CD4-positive, alpha-beta T cell treated with Interleukin-6 at 100 ng/mL for 8 hours (primary cell): Measurements from ENCODE around the gene TUBGCP6.
"Not testable (repeated sequence)": the region's sequence is repeated elsewhere in the genome, so short reads cannot be mapped to it uniquely, and the experiment has no call there.

Experiments
- DNase-seq: peaks from one replicate; pipeline ENCODE4 v3.0.0-alpha.2; 2020; ENCODE audit warnings: mixed read lengths, low spot score

The TUBGCP6 gene

DNA sequence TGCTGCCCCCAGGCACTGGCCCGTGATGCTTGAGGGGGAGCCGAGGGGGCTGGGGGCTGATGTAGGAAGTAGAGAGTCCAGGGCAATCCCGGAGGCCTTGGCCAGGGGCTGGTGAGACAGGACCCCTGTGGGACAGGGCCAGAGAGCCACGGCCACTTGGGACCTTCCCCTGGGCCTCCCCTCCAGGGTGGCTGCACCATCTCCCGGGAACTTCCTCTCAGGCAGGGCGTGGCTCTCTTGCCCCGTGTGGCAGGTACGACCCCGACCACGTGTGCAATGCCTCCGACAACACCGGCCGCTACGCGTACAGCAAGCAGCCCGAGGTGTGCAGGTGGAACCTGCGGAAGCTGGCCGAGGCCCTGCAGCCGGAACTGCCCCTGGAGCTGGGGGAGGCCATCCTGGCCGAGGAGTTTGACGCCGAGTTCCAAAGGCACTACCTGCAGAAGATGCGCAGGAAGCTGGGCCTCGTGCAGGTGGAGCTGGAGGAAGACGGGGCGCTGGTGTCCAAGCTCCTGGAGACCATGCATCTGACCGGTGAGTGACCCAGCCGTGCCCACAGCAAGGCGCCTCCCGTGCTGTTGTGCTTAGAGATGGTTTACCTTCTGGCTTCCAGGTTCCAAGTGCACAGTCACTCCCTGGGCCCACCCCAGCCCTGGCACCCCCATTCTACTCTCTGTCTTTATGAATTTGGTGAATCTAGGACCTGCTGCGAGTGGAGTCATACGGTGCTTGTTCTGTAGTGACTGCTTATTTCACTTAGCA, 34.3 kb downstream of the TUBGCP6 start:
- no peak for DNase-seq

DNA sequence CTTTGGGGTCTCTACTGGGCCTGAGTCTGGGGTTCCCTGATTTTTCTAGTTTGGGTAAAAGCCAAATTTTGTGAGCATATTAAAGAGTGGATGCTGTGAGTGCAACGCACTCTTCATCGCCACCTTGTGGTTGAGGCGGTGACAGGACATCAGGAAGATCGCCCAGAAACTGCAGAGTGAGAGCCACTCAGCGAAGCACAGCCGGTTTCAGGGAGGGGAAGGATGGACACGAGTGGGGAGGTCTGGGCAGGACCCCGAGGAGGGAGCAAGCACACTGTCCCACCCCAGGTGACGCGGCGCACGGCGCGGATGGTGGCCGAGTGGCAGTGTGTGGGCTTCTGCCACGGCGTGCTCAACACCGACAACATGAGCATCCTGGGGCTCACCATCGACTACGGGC, 34.9 kb downstream of the TUBGCP6 start:
- peak; percentile 59 for DNase-seq

DNA sequence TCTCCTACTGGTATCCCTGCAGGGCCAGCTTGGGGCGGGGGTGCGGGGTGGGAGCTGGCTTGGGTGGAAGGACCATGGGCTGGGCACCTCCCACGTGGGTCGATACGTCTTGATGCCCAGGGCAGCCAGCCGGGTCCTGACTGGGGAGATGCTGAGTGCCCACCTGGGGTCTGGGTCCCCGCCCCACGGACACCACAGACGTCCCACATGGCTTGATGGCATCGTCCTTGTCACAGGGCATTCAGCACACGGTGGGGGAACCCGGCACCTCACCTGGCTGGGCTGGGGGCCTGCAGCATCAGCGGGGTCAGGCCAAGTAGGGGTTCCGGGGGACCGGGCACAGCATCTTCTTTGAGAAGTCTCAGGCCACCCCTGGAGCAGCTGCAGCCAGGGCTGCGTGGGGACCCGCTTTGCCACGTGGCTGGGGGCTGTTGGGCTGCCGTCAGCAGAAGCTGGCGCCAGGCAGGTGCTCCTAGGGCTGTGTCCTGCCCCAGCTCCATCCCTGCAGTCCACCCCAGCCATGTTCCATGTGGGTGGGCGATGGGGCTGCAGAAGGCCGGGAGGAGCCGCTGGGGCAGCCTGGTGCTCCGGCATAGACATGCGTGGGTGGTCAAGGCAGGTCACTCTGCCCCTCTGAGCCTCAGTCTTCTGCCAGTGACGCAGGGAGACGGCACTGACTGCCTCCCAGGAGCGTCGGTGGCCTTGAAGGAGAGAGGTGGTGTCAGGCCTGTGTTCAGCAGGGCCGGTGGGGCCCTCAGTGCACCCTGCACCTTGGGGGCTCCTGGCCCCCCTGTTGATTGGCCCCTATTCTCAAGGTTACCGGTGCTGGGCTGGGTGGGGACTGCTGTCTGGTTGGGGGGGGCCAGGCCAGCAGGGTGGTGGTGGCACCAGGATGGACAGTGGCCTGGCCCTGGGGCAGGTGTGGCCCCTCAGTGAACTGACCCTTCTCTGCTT, 35.6 kb downstream of the TUBGCP6 start:
- no peak for DNase-seq

DNA sequence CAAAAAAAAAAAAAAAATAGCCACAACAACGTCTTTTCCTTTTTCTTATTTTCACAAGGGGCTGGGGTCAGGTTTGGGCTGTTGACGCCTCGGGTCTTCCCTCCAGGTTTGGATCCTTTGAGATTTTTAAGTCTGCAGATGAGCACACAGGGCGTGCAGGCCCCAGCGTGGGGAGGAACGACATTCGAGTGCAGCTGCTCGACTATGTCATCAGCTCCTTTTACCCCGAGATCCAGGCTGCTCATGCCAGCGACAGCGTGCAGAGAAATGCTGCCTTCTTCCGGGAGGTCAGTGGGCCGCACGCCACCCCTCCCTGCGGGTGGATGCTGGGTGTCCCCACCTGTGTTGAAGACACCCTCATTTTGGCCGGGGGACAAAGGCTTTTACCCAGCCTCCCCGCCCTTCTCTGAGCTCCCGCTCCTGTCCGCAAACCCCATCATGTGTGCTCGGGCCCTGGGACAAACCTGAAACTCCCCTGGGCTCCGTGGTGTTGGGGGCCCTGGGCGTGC, 36.3 kb downstream of the TUBGCP6 start:
- DNase-seq: no peak

DNA sequence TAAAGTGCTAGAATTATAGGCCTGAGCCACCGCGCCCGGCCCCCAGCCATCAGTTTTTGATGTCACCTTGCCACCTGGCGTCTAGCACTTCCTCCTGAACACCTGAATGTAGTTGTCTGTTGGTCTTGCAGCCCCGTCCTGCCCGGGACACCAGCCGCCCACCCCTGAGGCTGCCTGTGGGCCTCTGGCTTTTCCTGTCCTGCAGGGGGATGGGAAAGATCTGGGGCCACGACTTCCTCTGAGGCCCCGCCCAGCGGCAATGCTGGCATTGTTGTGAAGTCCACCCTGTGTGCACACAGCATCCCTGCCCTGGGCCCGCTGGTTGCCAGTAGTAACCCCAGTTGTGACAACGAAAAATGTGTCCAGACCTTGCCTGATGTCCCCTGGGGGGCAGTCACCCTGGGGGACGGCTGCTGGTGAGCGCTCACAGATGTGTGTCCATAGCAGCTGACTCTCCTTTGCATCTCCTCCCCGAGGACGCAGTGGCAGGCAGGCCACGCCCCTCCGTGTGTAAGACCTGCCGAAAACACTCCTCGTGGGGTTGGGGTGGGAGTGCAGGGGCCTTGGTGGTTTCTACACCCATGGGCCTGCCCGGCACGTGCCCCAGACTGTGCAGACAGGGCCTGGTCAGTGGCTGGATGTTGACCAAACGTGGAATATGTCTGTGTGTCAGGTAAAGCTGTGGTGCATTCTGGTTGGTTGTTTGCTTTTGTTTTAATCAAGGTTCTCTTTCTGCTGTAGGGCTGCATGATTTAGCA, 37.3 kb downstream of the TUBGCP6 start:
- no peak for DNase-seq

DNA sequence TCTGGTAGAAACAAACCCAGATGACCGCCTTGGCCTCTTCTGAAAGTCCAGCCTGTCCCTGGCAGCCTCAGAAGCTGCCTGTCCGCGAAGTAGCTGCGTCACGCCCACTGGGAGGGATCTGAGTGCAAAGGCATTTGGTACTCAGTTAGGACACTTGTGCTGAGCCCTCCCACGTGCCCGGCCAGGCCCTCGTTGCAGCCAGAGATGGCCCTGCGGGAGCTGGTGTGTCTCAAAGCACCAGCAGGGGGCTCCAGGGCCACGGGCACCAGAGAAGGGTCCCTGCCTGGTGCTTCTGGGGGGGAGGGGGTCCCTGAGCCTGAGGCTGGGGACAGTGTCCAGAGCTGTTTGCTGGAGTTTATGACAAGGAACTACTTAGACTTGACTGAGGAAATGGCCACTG, 38.2 kb downstream of the TUBGCP6 start:
- no peak for DNase-seq

DNA sequence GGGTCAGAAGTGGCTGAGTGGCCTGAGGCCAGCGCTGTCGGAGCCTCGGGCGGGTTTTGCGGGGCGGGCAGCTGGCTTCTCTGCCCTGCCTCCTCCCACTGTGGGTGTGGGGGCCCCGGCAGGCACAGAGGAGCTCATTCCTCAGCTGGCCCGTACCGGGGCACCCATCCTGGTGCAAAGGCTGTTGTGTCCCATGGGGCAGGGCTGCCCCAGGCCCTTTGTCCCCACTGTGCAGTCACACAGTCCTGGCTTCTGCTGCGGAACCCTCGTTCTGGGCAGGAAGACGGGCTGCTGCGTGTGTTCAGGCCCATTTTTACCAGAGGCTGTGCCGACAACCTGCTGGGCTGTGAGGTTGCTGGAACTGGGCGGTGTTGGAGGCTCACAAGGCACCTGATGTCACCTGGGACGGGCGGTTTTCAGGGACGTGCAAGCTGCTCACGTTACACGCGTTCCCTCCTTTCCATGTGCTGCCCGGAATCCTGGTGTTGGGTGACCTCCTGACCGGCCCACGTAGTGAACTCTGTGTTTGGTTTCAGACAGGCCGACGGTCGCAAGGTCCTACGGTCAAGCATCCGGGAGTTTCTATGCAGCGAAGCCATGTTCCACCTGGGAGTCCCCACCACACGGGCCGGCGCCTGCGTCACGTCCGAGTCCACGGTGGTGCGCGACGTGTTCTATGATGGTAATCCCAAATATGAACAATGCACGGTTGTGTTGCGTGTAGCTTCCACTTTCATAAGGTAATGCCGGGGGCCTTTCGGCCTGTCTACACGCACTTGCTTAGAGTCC, 38.8 kb downstream of the TUBGCP6 start:
- DNase-seq: no peak

DNA sequence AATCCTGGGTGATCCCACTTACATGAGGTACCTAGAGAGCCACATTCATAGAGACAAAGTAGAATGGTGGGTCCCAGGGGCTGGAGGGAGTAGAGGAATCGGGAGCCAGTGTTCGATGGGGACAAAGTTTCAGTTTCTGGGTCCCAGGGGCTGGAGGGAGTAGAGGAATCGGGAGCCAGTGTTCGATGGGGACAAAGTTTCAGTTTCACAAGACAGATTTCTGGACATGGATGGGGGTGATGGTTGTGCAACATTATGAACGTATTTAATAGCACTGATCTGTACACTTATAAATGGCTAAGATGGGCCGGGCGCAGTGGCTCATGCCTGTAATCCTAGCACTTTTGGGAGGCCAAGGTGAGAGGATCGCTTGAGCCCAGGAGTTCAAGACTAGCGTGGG, 39.8 kb downstream of the TUBGCP6 start:
- not testable (repeated sequence) for DNase-seq

DNA sequence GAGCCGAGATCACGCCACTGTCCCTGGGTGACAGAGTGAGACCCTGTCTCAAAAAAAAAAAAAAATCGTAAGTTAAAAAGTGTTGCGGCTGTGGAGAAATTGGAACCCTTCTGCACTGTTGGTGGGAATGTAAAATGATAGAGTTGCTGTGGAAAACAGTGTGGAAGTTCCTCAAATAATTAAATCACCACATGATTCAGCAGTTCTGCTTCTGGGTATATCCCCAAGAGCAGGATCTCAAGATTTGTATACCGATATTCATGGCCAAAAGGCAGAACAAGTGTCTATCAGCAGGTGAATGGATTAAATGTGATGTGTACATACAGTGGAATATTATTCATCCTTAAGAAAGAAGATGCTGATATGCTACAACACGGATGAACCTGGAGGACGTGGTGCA, 40.3 kb downstream of the TUBGCP6 start:
- DNase-seq: no peak

DNA sequence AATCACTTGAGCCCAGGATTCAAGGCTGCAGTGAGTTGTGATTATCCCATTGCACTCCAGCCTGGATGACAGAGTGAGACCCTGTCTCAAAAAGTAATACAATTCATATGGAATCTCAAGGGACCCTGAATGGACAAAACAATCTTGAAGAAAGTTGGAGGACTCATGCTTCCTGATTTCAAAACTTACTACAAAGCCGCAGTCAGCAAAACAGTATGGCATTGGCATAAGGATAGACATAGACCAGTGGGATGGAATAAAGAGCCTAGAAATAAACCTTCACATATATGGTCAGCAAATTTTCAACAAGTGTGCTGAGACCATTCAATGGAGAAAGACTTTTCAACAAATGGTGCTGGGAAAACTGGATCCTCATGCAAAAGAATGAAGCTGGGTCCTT, 41.5 kb downstream of the TUBGCP6 start:
- no peak for DNase-seq

DNA sequence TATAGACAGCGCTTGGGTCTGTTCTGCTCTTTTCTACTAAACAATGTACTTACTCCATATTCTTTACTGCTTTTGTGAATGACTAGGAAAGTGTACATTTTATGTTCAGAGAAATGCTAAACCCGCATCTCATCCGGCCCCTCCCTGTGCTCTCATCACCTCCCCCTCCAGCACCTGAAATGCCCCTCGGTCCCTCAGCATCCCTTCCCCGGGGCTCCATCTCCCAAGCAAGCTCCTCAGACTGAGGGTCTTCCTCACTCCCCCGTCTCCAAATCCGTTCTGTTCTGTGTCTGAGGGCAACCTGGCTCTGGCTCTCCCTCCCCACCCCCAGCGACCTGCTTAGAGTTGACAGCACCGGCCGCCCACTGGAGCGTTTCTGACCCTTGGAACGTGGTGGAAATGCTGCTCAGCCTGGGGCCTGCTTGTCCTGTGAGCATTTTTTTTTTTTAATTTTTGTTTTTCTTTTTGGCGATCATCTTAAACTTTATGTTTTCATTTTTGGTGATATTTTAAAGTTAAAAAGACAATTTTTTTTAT, 42.6 kb downstream of the TUBGCP6 start:
- DNase-seq: no peak

DNA sequence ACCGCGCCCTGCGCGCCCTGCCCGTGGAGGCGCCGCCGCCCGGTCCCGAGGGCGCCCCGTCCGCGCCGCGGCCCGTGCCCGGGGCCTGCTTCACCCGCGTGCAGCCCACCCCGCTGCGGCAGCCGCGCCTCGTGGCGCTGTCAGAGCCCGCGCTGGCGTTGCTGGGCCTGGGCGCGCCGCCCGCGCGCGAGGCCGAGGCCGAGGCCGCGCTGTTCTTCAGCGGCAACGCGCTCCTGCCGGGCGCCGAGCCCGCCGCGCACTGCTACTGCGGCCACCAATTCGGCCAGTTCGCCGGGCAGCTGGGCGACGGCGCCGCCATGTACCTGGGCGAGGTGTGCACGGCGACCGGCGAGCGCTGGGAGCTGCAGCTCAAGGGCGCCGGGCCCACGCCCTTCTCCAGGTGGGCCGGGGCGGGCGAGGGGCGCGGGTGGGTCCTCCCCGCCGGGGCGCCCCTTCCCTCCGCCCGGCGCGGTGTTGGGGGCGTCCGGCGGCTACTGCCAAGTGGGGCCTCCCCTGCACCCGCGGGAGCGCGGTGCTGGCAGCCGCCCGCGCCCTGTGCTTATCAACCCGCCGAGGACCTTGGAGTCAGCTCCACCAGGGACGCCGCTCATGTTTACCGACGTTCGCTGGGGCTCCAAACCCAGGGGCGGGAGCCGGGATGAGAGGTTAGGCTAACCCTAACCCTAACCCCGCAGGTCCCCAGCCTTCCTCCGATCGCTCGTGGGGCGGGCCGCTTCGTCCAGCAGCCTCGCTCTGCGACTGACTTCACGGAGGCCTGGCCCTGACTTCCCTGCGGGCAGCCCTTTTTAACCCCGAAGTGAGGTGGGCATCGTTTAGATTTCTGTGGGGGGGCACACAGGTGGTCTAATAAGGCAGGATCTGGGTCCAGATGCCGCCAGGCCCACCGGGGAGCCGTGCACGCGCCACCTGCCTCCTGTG, 43.4 kb downstream of the TUBGCP6 start:
- no peak for DNase-seq

DNA sequence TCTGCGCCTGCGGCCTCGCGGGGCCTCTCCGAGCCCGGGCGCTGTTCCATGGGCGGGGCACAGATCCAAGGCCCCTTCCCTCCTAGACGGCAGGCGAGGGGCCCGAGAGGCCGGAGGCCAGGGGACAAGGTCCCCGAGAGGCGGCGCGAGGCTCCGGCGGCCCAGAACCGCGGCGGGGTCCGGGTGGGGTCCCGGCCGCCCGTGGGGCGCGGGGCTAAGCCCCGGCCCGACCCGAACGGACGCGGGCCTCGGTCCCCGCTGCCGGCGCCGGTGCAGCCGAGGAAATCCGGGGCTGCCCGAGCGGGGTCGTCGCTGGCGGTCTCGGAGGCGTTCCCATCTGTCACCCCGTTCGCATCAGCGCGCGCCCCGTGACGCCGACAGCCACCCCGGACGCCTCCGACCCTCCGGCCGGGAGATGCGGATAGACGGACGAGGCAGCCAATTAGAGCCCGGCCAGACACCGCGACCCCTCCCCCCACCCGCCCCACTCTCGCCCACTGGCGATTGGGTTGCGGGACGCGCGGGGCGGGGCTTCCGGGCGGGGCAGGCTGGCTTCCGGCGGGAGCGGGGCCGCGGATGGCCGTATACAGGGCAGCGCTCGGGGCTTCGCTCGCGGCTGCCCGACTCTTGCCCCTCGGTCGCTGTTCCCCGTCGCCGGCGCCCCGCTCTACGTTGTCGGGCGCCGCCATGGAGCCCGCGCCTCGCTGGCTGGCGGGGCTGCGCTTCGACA, 44.2 kb downstream of the TUBGCP6 start, which contains the start of gene SELENOO:
Gene SELENOO (plus strand): TSS at position 551 of the 730 bp plus-strand sequence. CDS start 26 bp downstream, at position 577.
- DNase-seq: peak; percentile 92

DNA sequence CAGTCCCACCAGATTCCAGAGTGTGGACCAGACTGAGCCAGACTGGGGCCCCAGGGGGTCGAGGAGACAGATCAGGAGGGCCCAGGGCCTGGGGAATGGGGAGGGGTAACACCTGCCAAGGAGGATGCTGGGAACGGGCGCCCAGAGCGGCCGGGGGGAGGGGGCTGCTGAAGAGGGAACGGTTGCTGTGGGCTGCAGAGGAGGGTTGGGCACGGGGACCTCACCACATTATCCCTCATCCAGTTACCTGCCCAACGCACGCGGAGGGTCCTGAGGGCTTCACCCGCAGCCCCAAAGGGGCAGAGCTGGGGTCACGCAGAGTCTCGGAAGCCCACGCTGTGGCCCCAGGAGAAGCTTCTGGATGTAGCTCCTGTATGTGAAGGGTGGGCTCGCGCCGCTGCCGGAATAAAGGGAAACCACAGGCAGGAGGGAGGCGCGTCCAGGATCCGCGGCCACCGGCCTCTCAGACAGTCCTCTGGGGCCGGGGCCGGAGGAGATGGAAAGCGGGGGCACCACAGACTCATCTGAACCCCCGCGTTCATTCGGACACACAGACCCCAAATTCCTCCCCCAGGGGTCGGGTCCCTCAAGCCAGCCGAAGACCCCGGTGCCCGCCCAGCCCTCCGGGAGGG, 44.9 kb downstream of the TUBGCP6 start:
- no peak for DNase-seq

DNA sequence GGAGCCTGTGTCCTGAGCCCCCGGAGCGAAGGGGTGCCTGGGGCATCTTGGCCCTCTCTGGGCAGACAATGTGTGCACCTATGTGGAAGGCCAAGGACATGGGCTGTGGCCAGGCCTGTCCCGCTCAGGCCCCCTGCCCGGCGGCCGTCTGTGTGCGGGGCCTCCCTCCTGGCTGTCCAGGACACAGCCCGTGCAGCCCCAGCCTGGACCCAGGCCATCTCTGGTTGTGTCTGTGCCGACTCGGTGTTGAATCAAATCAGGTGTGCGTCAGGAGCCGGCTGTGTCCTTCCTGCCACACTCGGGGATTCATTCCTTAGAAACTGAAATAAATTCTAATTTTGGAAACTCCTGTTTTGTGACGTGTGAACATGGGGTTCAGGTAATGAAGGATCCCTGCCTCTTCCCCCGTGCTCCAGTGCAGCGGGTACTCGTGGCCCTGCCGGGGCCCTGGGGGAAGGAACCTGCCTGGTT, 45.5 kb downstream of the TUBGCP6 start:
- no peak for DNase-seq

DNA sequence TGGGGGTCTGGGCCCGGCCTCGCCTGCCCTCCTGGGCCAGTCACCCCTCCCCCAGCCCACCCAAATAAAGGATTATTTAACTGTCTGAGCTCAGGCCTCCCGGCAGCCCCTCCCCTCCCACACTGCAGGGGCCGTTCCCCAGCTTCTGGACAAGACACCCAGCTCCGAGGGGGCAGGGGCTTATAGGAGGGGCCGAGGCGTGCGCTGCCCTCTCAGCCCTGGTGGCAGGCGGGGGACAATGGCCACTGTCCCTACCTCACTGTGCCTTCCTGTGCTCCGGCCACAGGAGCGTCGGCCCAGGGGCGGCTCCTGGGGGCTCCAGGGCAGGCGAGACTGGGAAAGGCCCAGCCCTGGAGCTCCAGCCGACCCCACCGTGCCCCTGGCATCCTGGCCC, 46.2 kb downstream of the TUBGCP6 start:
- DNase-seq: no peak

DNA sequence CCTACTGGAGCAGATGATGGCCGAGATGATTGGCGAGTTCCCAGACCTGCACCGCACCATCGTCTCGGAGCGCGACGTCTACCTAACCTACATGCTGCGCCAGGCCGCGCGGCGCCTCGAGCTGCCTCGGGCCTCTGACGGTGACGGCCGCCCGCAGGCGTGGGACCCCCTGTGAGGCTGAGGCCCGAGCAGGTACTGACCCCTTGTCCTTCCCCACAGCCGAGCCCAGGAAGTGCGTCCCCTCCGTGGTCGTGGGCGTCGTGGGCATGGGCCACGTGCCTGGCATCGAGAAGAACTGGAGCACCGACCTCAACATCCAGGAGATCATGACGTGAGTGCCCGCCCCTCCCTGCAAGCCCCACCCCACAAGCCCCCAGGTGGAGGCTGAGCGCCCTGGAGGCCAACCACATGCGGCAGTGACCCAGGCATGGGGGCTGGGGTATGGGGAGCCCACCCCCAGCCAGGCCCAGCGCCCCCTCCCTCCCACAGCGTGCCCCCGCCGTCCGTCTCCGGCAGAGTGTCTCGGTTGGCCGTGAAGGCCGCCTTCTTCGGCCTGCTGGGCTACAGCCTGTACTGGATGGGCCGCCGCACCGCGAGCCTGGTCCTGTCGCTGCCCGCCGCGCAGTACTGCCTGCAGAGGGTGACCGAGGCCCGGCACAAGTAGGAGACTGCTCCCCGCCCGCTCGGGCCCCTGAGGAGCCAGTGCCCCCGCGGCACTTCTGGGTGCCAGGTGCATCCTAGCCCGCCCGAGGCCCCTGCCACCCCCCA, 46.8 kb downstream of the TUBGCP6 start:
- no peak for DNase-seq
